ENCODE results near the gene PALMD. TPM values are rescaled to one million over a fixed set of nuclear protein-coding genes. Genes with fewer than 3 reads are reported as not detected.

The PALMD gene
- total RNA-seq, 1 experiment from 2014 or later: 8.0 TPM

DNA sequence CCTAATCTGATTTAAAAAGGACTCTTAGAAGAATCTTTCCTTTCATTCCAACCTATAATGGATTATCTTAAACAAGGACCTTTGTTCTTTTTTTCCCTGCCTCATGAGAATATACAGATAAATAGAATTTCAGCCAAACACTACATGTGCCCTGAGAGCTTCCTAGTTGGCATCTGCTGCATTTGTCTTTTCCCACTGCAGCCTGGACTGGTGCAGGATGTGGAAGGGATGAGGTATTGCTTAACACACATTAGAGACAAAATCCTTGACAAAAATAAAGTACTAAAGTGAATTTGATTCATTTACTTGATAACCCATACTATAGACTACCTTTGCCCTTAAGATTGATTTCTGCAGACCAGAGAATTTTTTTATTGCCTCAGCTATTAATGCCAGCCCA is 59.5 kb downstream of the PALMD start:
- no peak overlapping the region for H3K4me3 ChIP-seq (ENCODE audit: low read length)
- no peaks in the 10 kb centered on the region for H4K20me1 ChIP-seq (ENCODE audit: low read length)
- no peak overlapping the region for H3K27ac ChIP-seq (ENCODE audit: low read length)
- H3K9me3 ChIP-seq (ENCODE audit: low read length): no peaks in the 10 kb centered on the region
- intact Hi-C loops (cut with micrococcal nuclease): loop anchor here (10.0 kb wide), 2 partner anchors 141 to 951 kb away; no protein-coding TSS in a partner anchor
- ChIA-PET POLR2A (ENCODE audit: unreplicated experiment) (no interaction called here), CTCF (no interaction called here)
- H2AFZ ChIP-seq (ENCODE audit: low read length): no peak overlapping the region
- no peaks in the 10 kb centered on the region for H3K79me2 ChIP-seq (ENCODE audit: low read length)
- no TSS peak for BruUV-seq (replicated peaks)
- TF ChIP-seq CTCF (conservative IDR thresholded peaks at IDR 0.05; ENCODE audit: low read depth, low read length) (no peak), EZH2phosphoT487 (IDR thresholded peaks at IDR 0.05; ENCODE audit: borderline replicate concordance, low read length) (no peak), EZH2 (IDR thresholded peaks at IDR 0.05; ENCODE audit: low read length, unreplicated experiment) (no peak)
- DNase-seq (no peak), ATAC-seq (no peak; the same call in 1 of the 2 replicates)
- H3K27me3 ChIP-seq (ENCODE audit: low read length): no peaks in the 10 kb centered on the region
- no peaks in the 10 kb centered on the region for H3K4me1 ChIP-seq (ENCODE audit: insufficient read depth, low read length)
- no peak overlapping the region for H3K4me2 ChIP-seq (ENCODE audit: low read length)
- H3K9me2 ChIP-seq (replicated peaks; ENCODE audit: low read length): no peaks in the 10 kb centered on the region
- H3K36me3 ChIP-seq (ENCODE audit: low read depth, low read length): peaks cover 9% of the 10 kb centered on the region; the same call in 1 of the 2 replicates
- H3F3A ChIP-seq (ENCODE audit: low read length, unreplicated experiment): no peaks in the 10 kb centered on the region
- H3K9ac ChIP-seq (ENCODE audit: low read length): no peak overlapping the region

GRCh38 chr1:99707535-99708142 is 61.7 kb downstream of the PALMD start:
- H3K4me3 ChIP-seq (ENCODE audit: low read length): no peak overlapping the region
- peaks cover 17% of the 10 kb centered on the region for H3K36me3 ChIP-seq (ENCODE audit: low read depth, low read length)
- H3K4me1 ChIP-seq (ENCODE audit: insufficient read depth, low read length): no peaks in the 10 kb centered on the region
- ATAC-seq (peak; percentile 77), DNase-seq (peak; percentile 81)
- no peak overlapping the region for H3K27ac ChIP-seq (ENCODE audit: low read length)
- TF ChIP-seq CTCF (conservative IDR thresholded peaks at IDR 0.05; ENCODE audit: low read depth, low read length) (peak; percentile 96), EZH2 (IDR thresholded peaks at IDR 0.05; ENCODE audit: low read length, unreplicated experiment) (no peak)
- H2AFZ ChIP-seq (ENCODE audit: low read length): no peak overlapping the region
- H3K4me2 ChIP-seq (ENCODE audit: low read length): no peak overlapping the region
- POLR2A ChIA-PET (ENCODE audit: unreplicated experiment): no interaction called here
- H3K9ac ChIP-seq (ENCODE audit: low read length): no peak overlapping the region
- H3K9me3 ChIP-seq (ENCODE audit: low read length): no peaks in the 10 kb centered on the region
- CTCF ChIA-PET: interaction anchor here (0.7 kb wide), 1 partner anchor 229 kb away, joined by 4 read pairs; no protein-coding TSS in a partner anchor
- H3K9me2 ChIP-seq (replicated peaks; ENCODE audit: low read length): no peaks in the 10 kb centered on the region
- H3F3A ChIP-seq (ENCODE audit: low read length, unreplicated experiment): no peaks in the 10 kb centered on the region
- H4K20me1 ChIP-seq (ENCODE audit: low read length): no peaks in the 10 kb centered on the region
- H3K79me2 ChIP-seq (ENCODE audit: low read length): no peaks in the 10 kb centered on the region
- intact Hi-C loops (cut with micrococcal nuclease): loop anchor here (1.0 to 10.0 kb wide), 6 partner anchors 61 to 953 kb away; partner anchors contain the start of gene PALMD
- BruUV-seq (replicated peaks): no TSS peak
- H3K27me3 ChIP-seq (ENCODE audit: low read length): no peaks in the 10 kb centered on the region

- H3K79me2 ChIP-seq (ENCODE audit: low read length): no peaks in the 10 kb centered on the region
- no peak for TF ChIP-seq EZH2 (IDR thresholded peaks at IDR 0.05; ENCODE audit: low read length, unreplicated experiment)
- no peak for TF ChIP-seq EZH2phosphoT487 (IDR thresholded peaks at IDR 0.05; ENCODE audit: borderline replicate concordance, low read length)
- TF ChIP-seq CTCF (conservative IDR thresholded peaks at IDR 0.05; ENCODE audit: low read depth, low read length): no peak
- no peaks in the 10 kb centered on the region for H3K9me3 ChIP-seq (ENCODE audit: low read length)
- no peak overlapping the region for H2AFZ ChIP-seq (ENCODE audit: low read length)
- no peak overlapping the region for H3K4me2 ChIP-seq (ENCODE audit: low read length)
- no peak overlapping the region for H3K27ac ChIP-seq (ENCODE audit: low read length)
- intact Hi-C loops (cut with micrococcal nuclease): no loop called here
- no peaks in the 10 kb centered on the region for H3F3A ChIP-seq (ENCODE audit: low read length, unreplicated experiment)
- peaks cover 23% of the 10 kb centered on the region for H3K36me3 ChIP-seq (ENCODE audit: low read depth, low read length)
- ChIA-PET CTCF (no interaction called here), POLR2A (ENCODE audit: unreplicated experiment) (no interaction called here)
- no peak overlapping the region for H3K9ac ChIP-seq (ENCODE audit: low read length)
- H4K20me1 ChIP-seq (ENCODE audit: low read length): no peaks in the 10 kb centered on the region
- DNase-seq (no peak), ATAC-seq (no peak)
- H3K9me2 ChIP-seq (replicated peaks; ENCODE audit: low read length): no peaks in the 10 kb centered on the region
- no peak overlapping the region for H3K4me3 ChIP-seq (ENCODE audit: low read length)
- no TSS peak for BruUV-seq (replicated peaks)
- no peaks in the 10 kb centered on the region for H3K4me1 ChIP-seq (ENCODE audit: insufficient read depth, low read length)
- no peaks in the 10 kb centered on the region for H3K27me3 ChIP-seq (ENCODE audit: low read length)
Measured at GRCh38 chr1:99710994-99711393, 65.1 kb downstream of the PALMD start.

Measured in PC-3 (cell line).